ENCODE data around the gene KIRREL2. TPM values are rescaled to one million over a fixed set of nuclear protein-coding genes. Genes with fewer than 3 reads are reported as not detected.

The KIRREL2 gene
- total RNA-seq, 1 experiment from 2014 or later: 0.15 TPM

- Histone ChIP-seq H3K9me3 (ENCODE audit: low read depth, low read length, poor library complexity, severe bottlenecking) (no peaks in the 10 kb centered on the region), H3K4me3 (ENCODE audit: low read depth, low read length, poor library complexity, severe bottlenecking) (peak overlapping the region; percentile 73), H3K27ac (ENCODE audit: low read depth, low read length, poor library complexity, severe bottlenecking) (peak overlapping the region; percentile 80), H3K27me3 (replicated peaks; ENCODE audit: insufficient read depth, low read depth, low read length, poor library complexity) (no peaks in the 10 kb centered on the region), H3K36me3 (ENCODE audit: insufficient read depth, low read length, poor library complexity, severe bottlenecking) (peaks cover 19% of the 10 kb centered on the region), H3K4me1 (ENCODE audit: insufficient read depth, low read length, poor library complexity, severe bottlenecking) (peaks cover 35% of the 10 kb centered on the region)
- intact Hi-C loops (cut with micrococcal nuclease; ENCODE audit: unreplicated experiment): no loop called here
- no TSS peak for BruUV-seq (replicated peaks)
- no peak for DNase-seq (ENCODE audit: low spot score)
- ChIA-PET CTCF (no interaction called here), POLR2A (ENCODE audit: low non-redundant PET) (no interaction called here)
- no peak for TF ChIP-seq EZH2 (IDR thresholded peaks at IDR 0.05; ENCODE audit: borderline replicate concordance, low read depth, low read length, poor library complexity, severe bottlenecking)
- TF ChIP-seq CTCF (conservative IDR thresholded peaks at IDR 0.05; ENCODE audit: low read depth, low read length): no peak
Observed at GRCh38 chr19:35898499-35898809, 41.7 kb downstream of the KIRREL2 start.

GRCh38 chr19:35899547-35900214, 43.0 kb downstream of the KIRREL2 start:
- POLR2A ChIA-PET (ENCODE audit: low non-redundant PET): no interaction called here
- peaks cover 42% of the 10 kb centered on the region for H3K4me1 ChIP-seq (ENCODE audit: insufficient read depth, low read length, poor library complexity, severe bottlenecking)
- BruUV-seq (replicated peaks): no TSS peak
- no peaks in the 10 kb centered on the region for H3K9me3 ChIP-seq (ENCODE audit: low read depth, low read length, poor library complexity, severe bottlenecking)
- peaks cover 19% of the 10 kb centered on the region for H3K36me3 ChIP-seq (ENCODE audit: insufficient read depth, low read length, poor library complexity, severe bottlenecking)
- TF ChIP-seq EZH2 (IDR thresholded peaks at IDR 0.05; ENCODE audit: borderline replicate concordance, low read depth, low read length, poor library complexity, severe bottlenecking): no peak
- no peak for TF ChIP-seq CTCF (conservative IDR thresholded peaks at IDR 0.05; ENCODE audit: low read depth, low read length)
- H3K27me3 ChIP-seq (replicated peaks; ENCODE audit: insufficient read depth, low read depth, low read length, poor library complexity): no peaks in the 10 kb centered on the region
- DNase-seq (ENCODE audit: low spot score): peak; percentile 94
- CTCF ChIA-PET: no interaction called here
- peak overlapping the region; percentile 73 for H3K4me3 ChIP-seq (ENCODE audit: low read depth, low read length, poor library complexity, severe bottlenecking)
- H3K27ac ChIP-seq (ENCODE audit: low read depth, low read length, poor library complexity, severe bottlenecking): peak overlapping the region; percentile 80
- intact Hi-C loops (cut with micrococcal nuclease; ENCODE audit: unreplicated experiment): loop anchor here (1.0 kb wide), 1 partner anchor 32 kb away; no protein-coding TSS in a partner anchor

- TF ChIP-seq CTCF (conservative IDR thresholded peaks at IDR 0.05; ENCODE audit: low read depth, low read length): no peak
- no peak for TF ChIP-seq EZH2 (IDR thresholded peaks at IDR 0.05; ENCODE audit: borderline replicate concordance, low read depth, low read length, poor library complexity, severe bottlenecking)
- Histone ChIP-seq H3K36me3 (ENCODE audit: insufficient read depth, low read length, poor library complexity, severe bottlenecking) (peaks cover 17% of the 10 kb centered on the region), H3K9me3 (ENCODE audit: low read depth, low read length, poor library complexity, severe bottlenecking) (no peaks in the 10 kb centered on the region), H3K4me1 (ENCODE audit: insufficient read depth, low read length, poor library complexity, severe bottlenecking) (peaks cover 42% of the 10 kb centered on the region), H3K27me3 (replicated peaks; ENCODE audit: insufficient read depth, low read depth, low read length, poor library complexity) (no peaks in the 10 kb centered on the region), H3K27ac (ENCODE audit: low read depth, low read length, poor library complexity, severe bottlenecking) (peak overlapping the region; percentile 80), H3K4me3 (ENCODE audit: low read depth, low read length, poor library complexity, severe bottlenecking) (peak overlapping the region; percentile 73)
- DNase-seq (ENCODE audit: low spot score): no peak
- intact Hi-C loops (cut with micrococcal nuclease; ENCODE audit: unreplicated experiment): no loop called here
- POLR2A ChIA-PET (ENCODE audit: low non-redundant PET): interaction anchor here (0.6 kb wide), 1 partner anchor 251 kb away, joined by 7 read pairs; no protein-coding TSS in a partner anchor
- CTCF ChIA-PET: no interaction called here
- BruUV-seq (replicated peaks): no TSS peak
Observed at GRCh38 chr19:35901055-35901644, 44.4 kb downstream of the KIRREL2 start.
